Measurements from ENCODE around the gene SDE2.

GRCh38 chr1:226044514-226045101 is 45.5 kb upstream of the SDE2 start:
- TF ChIP-seq TAF1 (IDR thresholded peaks at IDR 0.05; ENCODE audit: borderline replicate concordance, low read depth, low read length) (no peak), POLR2AphosphoS5 (IDR thresholded peaks at IDR 0.05; ENCODE audit: low read depth, low read length) (no peak), POLR2A (IDR thresholded peaks at IDR 0.05; ENCODE audit: low read depth, low read length) (no peak)

Data from GM12892 (cell line).